Body of pancreas (tissue), 4 donors: Measurements from ENCODE around the gene ANGPTL8.

Source experiments
- POLR2A ChIP-seq, 3 donors: fragments of 450-650 bp; IDR thresholded peaks; one replicate each; pipeline ENCODE4 v1.6.1; 2016; ENCODE audit warnings: antibody characterized with exemption in 3 of 3, mild to moderate bottlenecking in 2 of 3
- TF ChIP-seq, protein P1 (sequence below), 7 experiments: fragments of 450-650 bp in 4 of 7; fragments of 200-600 bp in 3 of 7; sonication (generic) in 3 of 7; IDR thresholded peaks; one replicate each; pipeline ENCODE4 v1.5.1; 2016 to 2019; ENCODE audit warnings: antibody characterized with exemption in 7 of 7

DNA sequence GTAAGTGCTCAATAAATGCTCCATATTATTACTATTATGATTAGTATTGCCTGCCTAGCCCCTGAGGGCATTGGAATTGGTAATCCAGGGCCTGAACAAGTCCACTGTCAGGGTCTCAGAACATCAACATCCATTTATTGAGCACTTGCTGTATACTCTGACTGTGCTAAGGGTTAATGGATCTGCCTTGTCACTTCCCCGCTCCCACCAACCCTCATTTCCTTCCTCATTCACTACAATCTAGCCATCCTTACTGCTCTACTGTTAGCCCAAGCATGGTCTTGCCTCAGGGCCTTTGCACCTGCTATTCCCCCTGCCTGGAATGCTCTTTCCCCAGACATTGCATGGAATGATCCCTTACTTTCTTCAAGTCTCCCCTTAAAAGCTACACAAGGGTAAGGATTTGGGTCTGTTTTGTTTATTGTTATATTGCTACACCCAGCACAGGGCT lies 12.7 kb upstream of the ANGPTL8 start:
- TF ChIP-seq, protein P1, sequence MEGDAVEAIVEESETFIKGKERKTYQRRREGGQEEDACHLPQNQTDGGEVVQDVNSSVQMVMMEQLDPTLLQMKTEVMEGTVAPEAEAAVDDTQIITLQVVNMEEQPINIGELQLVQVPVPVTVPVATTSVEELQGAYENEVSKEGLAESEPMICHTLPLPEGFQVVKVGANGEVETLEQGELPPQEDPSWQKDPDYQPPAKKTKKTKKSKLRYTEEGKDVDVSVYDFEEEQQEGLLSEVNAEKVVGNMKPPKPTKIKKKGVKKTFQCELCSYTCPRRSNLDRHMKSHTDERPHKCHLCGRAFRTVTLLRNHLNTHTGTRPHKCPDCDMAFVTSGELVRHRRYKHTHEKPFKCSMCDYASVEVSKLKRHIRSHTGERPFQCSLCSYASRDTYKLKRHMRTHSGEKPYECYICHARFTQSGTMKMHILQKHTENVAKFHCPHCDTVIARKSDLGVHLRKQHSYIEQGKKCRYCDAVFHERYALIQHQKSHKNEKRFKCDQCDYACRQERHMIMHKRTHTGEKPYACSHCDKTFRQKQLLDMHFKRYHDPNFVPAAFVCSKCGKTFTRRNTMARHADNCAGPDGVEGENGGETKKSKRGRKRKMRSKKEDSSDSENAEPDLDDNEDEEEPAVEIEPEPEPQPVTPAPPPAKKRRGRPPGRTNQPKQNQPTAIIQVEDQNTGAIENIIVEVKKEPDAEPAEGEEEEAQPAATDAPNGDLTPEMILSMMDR (IDR thresholded peaks at IDR 0.05) = no peak
- TF ChIP-seq POLR2A (IDR thresholded peaks at IDR 0.05) = no peak
